Activated CD8-positive, alpha-beta memory T cell treated with anti-CD3 and anti-CD28 coated beads, Interleukin-2, amount 10 ng/mL, durations not matched to agents 7 days and 5 days (primary cell): ENCODE results near the gene WWTR1. TPM values are rescaled to one million over a fixed set of nuclear protein-coding genes. Genes with fewer than 3 reads are reported as not detected.

ENCODE experiments used
- ATAC-seq: fragments of 150-1000 bp; cut with Tn5 transposase; one replicate; pipeline ENCODE4 v1.10.0; 2021; ENCODE audit warnings: moderate library complexity
- CTCF ChIA-PET: fragments of 350-600 bp; sonication (Branson Sonifier 250); formaldehyde crosslinking; loops from one replicate; lab custom pipeline; 2021; ENCODE audit warnings: antibody characterized with exemption; lab: Charles Lee
- DNase-seq: peaks from one replicate; pipeline ENCODE4 v3.0.0-alpha.2; 2020
- H3K27ac Mint-ChIP-seq: one replicate; pipeline ENCODE4 v1.8.0; 2021; ENCODE audit warnings: mild to moderate bottlenecking, mixed read lengths
- H3K27me3 Mint-ChIP-seq: one replicate; pipeline ENCODE4 v1.8.0; 2021; ENCODE audit warnings: mixed read lengths
- H3K36me3 Mint-ChIP-seq: one replicate; pipeline ENCODE4 v1.8.0; 2021; ENCODE audit warnings: mild to moderate bottlenecking, mixed read lengths
- H3K4me1 Mint-ChIP-seq: one replicate; pipeline ENCODE4 v1.8.0; 2021; ENCODE audit warnings: mixed read lengths
- H3K4me3 Mint-ChIP-seq: one replicate; pipeline ENCODE4 v1.8.0; 2021; ENCODE audit warnings: mild to moderate bottlenecking, moderate library complexity, mixed read lengths
- H3K9me3 Mint-ChIP-seq: one replicate; pipeline ENCODE4 v1.8.0; 2022; ENCODE audit warnings: low read depth, mixed read lengths
- total RNA-seq, 2 experiments: library from RNA; stranded (reverse); gene quantifications; one replicate each; pipeline ENCODE4 v1.2.3, GENCODE V29; 2021

WWTR1 gene
- total RNA-seq, 2 experiments from 2014 or later: 1.8 to 3.8 TPM

GRCh38 chr3:149630806-149631205, 27.0 kb downstream of the WWTR1 start:
- H3K9me3 Mint-ChIP-seq: no peaks in the 10 kb centered on the region
- H3K4me1 Mint-ChIP-seq: no peaks in the 10 kb centered on the region
- H3K27me3 Mint-ChIP-seq: peaks cover 15% of the 10 kb centered on the region
- no peak overlapping the region for H3K27ac Mint-ChIP-seq
- CTCF ChIA-PET: interaction anchor here (0.9 kb wide), 1 partner anchor 28 kb away, joined by 3 read pairs; no protein-coding TSS in a partner anchor
- ATAC-seq (no peak), DNase-seq (no peak)
- H3K4me3 Mint-ChIP-seq: no peak overlapping the region
- peaks cover 1% of the 10 kb centered on the region for H3K36me3 Mint-ChIP-seq

GRCh38 chr3:149628957-149629670, 28.7 kb downstream of the WWTR1 start:
- no peaks in the 10 kb centered on the region for H3K9me3 Mint-ChIP-seq
- H3K4me1 Mint-ChIP-seq: no peaks in the 10 kb centered on the region
- no peak overlapping the region for H3K4me3 Mint-ChIP-seq
- ATAC-seq (no peak), DNase-seq (no peak)
- H3K36me3 Mint-ChIP-seq: peaks cover 2% of the 10 kb centered on the region
- H3K27me3 Mint-ChIP-seq: peaks cover 12% of the 10 kb centered on the region
- no peak overlapping the region for H3K27ac Mint-ChIP-seq
- CTCF ChIA-PET: no interaction called here

DNA sequence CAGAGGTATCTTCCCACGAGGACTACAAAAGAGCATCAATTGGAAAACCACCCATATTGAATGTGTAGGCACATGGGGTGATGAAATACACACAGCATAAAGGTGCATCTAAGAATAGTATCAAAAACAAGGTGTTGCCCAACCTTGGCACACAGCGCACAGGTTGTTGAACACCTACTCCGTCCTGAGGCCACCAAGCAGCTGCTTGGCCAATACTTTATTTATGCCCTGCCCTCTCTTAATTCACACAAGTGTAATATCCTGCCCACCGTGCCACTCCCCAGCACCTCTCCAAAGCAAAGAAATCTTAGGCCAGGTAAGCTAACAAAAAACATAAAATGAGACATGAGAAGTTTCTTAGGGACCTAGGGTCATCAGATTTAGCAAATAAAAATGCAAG, 31.2 kb downstream of the WWTR1 start:
- DNase-seq: no peak
- peaks cover 6% of the 10 kb centered on the region for H3K27me3 Mint-ChIP-seq
- H3K36me3 Mint-ChIP-seq: peaks cover 2% of the 10 kb centered on the region
- no peak for ATAC-seq
- no peaks in the 10 kb centered on the region for H3K9me3 Mint-ChIP-seq
- CTCF ChIA-PET: no interaction called here
- H3K4me3 Mint-ChIP-seq: no peak overlapping the region
- H3K27ac Mint-ChIP-seq: no peak overlapping the region
- peaks cover 19% of the 10 kb centered on the region for H3K4me1 Mint-ChIP-seq

DNA sequence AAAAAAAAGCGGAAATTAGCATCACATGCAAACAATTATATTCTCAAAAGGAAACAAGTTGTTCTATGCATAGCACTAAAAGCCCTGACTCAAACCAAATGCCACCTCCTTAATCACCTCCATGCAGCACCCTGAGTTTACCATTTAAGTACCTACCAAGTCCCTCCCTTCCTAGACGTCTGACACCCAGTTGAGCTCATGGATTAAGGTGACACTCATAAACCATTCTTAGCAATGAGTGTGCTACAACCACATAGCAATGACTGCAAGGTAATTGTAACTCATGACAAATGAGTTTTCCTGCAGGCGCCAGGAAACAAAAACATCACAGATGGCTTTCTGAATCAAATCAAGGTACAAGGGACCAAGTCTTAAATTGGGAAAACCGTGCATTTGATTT, 32.0 kb downstream of the WWTR1 start:
- Mint-ChIP-seq H3K36me3 (peaks cover 2% of the 10 kb centered on the region), H3K4me1 (peaks cover 28% of the 10 kb centered on the region), H3K27me3 (peaks cover 6% of the 10 kb centered on the region), H3K27ac (no peak overlapping the region), H3K9me3 (no peaks in the 10 kb centered on the region), H3K4me3 (no peak overlapping the region)
- ATAC-seq (no peak), DNase-seq (no peak)
- CTCF ChIA-PET: no interaction called here

DNA sequence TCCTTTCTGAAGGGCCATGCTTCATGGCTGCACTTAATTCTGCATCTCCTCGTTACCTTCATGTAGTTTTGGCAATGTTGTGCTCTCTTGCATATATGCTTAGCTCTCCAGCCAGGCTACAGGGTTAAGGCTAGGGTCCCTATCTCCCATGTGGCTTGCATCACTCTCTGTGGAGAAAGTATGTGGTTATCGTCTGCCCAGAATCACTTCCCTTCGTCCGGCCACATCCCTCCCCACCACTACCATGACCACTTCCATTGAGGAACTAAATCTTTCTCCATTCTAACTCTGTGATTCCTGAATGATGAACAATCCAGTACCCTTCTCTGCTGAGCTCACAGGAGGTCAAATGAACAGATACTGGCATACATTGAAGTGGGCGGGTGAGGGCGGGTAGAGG, 34.0 kb downstream of the WWTR1 start:
- Mint-ChIP-seq H3K36me3 (peaks cover 4% of the 10 kb centered on the region), H3K4me1 (peaks cover 41% of the 10 kb centered on the region), H3K4me3 (no peak overlapping the region), H3K9me3 (peaks cover 2% of the 10 kb centered on the region), H3K27ac (no peak overlapping the region), H3K27me3 (peaks cover 3% of the 10 kb centered on the region)
- ATAC-seq (no peak), DNase-seq (no peak)
- CTCF ChIA-PET: no interaction called here

- peak overlapping the region; percentile 39 for H3K4me3 Mint-ChIP-seq
These were observed 36.4 kb downstream of the WWTR1 start for GRCh38 chr3:149621218-149622005.

DNA sequence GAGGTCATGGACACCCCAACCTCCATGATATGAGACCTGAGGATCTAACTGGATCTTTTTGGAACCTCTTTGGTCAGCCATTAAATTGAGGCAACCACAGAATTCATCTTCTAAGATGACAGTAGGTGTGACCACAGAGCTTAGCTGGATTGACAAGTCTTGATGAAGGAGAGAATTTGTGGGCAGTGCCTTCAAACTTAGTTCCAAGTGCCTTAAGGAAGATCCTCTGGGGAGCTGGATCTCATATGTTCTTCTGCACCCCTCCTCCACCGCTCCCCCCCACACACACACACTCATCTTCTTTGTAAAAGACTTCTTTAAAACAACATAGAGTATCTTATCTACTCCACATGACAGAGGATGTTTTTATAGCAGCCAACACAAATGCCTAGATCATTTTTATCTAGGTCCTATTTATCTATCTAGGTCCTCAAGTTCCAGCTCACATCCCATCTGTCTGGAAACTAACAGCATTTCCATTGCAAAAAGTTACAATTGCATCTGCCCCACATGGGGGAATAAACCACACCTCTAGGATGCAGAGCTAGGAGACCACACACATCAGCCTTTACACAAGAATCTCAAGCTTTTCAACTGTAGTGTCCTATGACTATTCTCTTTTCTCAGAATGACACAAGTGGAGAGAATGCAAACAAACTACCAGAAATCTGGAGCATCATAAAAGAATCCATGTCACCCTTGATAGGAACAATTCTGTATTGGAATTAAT, 37.4 kb downstream of the WWTR1 start:
- Mint-ChIP-seq H3K4me3 (no peak overlapping the region), H3K36me3 (peaks cover 2% of the 10 kb centered on the region), H3K4me1 (peaks cover 49% of the 10 kb centered on the region), H3K9me3 (peaks cover 2% of the 10 kb centered on the region), H3K27me3 (no peaks in the 10 kb centered on the region), H3K27ac (peak overlapping the region; percentile 68)
- peak; percentile 79 for ATAC-seq
- DNase-seq: peak; percentile 47
- CTCF ChIA-PET: interaction anchor here (1.1 to 2.1 kb wide), 3 partner anchors 9 to 40 kb away, joined by 3 to 10 read pairs (median 4); no protein-coding TSS in a partner anchor

More at GRCh38 chr3:149621218-149622005, 36.4 kb downstream of the WWTR1 start:
- Mint-ChIP-seq H3K4me1 (peaks cover 41% of the 10 kb centered on the region), H3K9me3 (peaks cover 2% of the 10 kb centered on the region), H3K36me3 (peaks cover 4% of the 10 kb centered on the region), H3K27me3 (peaks cover 3% of the 10 kb centered on the region), H3K27ac (peak overlapping the region; percentile 68)
- peak; percentile 60 for DNase-seq
- CTCF ChIA-PET: interaction anchor here (1.1 to 2.1 kb wide), 3 partner anchors 10 to 41 kb away, joined by 3 to 10 read pairs (median 4); no protein-coding TSS in a partner anchor
- peak; percentile 74 for ATAC-seq

DNA sequence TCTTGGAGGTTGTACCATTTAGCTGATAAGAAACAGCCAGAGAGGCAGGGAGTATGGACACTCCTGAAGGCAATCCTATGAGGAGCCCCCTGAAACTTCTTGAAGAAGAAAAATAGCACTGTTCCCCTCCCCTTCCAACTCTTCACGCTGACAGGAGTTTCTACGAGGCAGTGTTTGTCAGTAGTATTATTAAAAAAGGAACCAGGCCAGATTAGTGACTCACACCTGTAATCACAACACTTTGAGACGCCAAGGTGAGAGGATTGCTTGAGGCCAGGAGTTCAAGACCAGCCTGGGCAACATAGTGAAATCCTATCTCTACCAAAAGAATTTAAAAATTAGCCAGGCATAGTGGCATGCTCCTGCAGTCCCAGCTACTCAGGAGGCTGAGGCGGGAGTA, 38.7 kb downstream of the WWTR1 start:
- Mint-ChIP-seq H3K4me1 (peaks cover 49% of the 10 kb centered on the region), H3K9me3 (peaks cover 2% of the 10 kb centered on the region), H3K27me3 (peaks cover under 1% of the 10 kb centered on the region), H3K36me3 (peaks cover 2% of the 10 kb centered on the region), H3K27ac (no peak overlapping the region), H3K4me3 (no peak overlapping the region)
- CTCF ChIA-PET: interaction anchor here (2.1 kb wide), 1 partner anchor 8 kb away, joined by 10 read pairs; no protein-coding TSS in a partner anchor
- ATAC-seq: no peak
- no peak for DNase-seq

DNA sequence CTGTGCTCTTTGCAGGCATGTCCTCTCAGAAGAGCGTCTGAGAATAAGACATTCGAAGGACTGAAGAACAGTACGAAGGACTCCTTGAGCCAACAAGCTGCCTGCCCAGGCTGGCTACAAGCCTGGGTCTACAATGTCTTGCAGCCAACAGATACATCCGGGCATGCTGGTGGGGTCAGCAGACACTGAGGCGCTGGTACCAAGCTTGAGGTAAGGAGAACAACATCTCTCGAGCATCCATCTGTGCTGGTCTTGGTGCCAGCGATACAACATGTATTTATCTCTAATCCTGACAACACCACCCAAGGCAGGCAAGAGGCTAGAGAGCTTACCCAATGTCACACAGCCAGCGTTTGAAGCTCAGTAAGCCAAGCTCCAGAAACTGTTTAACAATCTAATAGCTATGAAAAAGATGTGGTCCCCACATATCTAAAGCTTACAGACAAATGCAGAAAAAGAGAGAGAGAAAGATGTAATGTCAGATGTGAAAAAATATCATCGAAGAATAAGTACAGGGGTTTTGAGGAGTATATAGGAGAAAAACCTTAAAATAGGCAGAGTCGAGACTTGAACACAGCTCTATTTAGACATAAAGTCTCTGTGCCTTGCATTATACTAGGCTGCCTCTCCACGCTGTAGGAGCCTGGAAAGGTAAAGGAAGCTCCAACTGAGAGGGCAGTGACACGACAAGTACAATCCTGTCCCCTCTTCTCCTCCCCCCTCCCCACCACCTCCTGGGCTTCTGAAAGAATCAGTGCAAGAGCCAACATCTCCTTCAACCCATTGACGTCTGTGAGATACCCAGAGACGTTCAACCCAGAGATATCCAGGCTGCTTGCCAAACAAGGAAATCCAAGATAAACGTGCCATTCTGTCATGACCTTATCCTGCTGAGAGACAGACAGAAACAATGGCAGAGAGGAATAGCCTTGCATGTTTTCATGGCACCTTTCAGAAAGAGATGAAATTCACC, 39.4 kb downstream of the WWTR1 start:
- peaks cover 2% of the 10 kb centered on the region for H3K9me3 Mint-ChIP-seq
- H3K27me3 Mint-ChIP-seq: peaks cover 6% of the 10 kb centered on the region
- CTCF ChIA-PET: no interaction called here
- no peak for ATAC-seq
- H3K27ac Mint-ChIP-seq: no peak overlapping the region
- DNase-seq: no peak
- H3K4me3 Mint-ChIP-seq: no peak overlapping the region
- peaks cover 2% of the 10 kb centered on the region for H3K36me3 Mint-ChIP-seq
- H3K4me1 Mint-ChIP-seq: peaks cover 44% of the 10 kb centered on the region

DNA sequence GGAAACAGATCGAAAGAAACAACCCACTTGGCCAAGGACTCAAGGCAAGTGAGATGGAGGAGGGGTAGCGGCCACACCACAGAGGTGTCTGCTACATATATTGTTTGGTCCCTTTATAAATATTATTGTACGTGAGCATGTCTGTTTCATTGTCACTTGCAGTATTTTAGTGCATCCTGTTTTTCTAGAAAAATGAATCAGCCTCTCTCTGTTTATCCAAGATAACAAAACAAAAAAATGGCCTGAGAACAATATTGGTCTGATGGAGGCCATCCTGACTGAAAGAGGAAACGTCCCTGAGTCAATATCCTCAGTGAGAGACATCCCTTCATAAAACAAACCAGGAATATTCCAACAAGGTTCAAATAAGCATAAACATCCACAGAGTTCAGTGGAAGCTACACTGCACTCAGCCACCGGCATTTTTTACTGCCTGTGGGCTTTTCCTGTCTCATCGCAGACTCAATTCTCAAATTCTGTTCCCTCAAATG, 42.0 kb downstream of the WWTR1 start:
- H3K4me3 Mint-ChIP-seq: no peak overlapping the region
- no peak overlapping the region for H3K27ac Mint-ChIP-seq
- peaks cover 2% of the 10 kb centered on the region for H3K36me3 Mint-ChIP-seq
- ATAC-seq (no peak), DNase-seq (no peak)
- H3K27me3 Mint-ChIP-seq: peaks cover 8% of the 10 kb centered on the region
- CTCF ChIA-PET: no interaction called here
- peaks cover 2% of the 10 kb centered on the region for H3K9me3 Mint-ChIP-seq
- peaks cover 21% of the 10 kb centered on the region for H3K4me1 Mint-ChIP-seq

GRCh38 chr3:149613988-149614387, 43.8 kb downstream of the WWTR1 start:
- H3K4me3 Mint-ChIP-seq: no peak overlapping the region
- CTCF ChIA-PET: interaction anchor here (0.7 to 0.9 kb wide), 2 partner anchors 45 kb away, joined by 3 read pairs; no protein-coding TSS in a partner anchor
- no peak overlapping the region for H3K27ac Mint-ChIP-seq
- H3K4me1 Mint-ChIP-seq: peaks cover 18% of the 10 kb centered on the region
- ATAC-seq (no peak), DNase-seq (no peak)
- no peaks in the 10 kb centered on the region for H3K9me3 Mint-ChIP-seq
- H3K27me3 Mint-ChIP-seq: peaks cover 10% of the 10 kb centered on the region
- no peaks in the 10 kb centered on the region for H3K36me3 Mint-ChIP-seq

- Mint-ChIP-seq H3K9me3 (no peaks in the 10 kb centered on the region), H3K4me3 (no peak overlapping the region), H3K27me3 (peaks cover 10% of the 10 kb centered on the region), H3K36me3 (no peaks in the 10 kb centered on the region), H3K4me1 (peaks cover 20% of the 10 kb centered on the region), H3K27ac (no peak overlapping the region)
- DNase-seq (no peak), ATAC-seq (no peak)
- CTCF ChIA-PET: interaction anchor here (2.3 kb wide), 1 partner anchor 8 kb away, joined by 10 read pairs; no protein-coding TSS in a partner anchor
These were observed 45.4 kb downstream of the WWTR1 start for GRCh38 chr3:149612456-149612855.
